HG02870 (cell line): Measurements from ENCODE around the gene PHC2.

ENCODE experiments used
- ATAC-seq: cut with Tn5 transposase; IDR thresholded peaks from one replicate; pipeline ENCODE4 v1.9.1; 2021; ENCODE audit warnings: mild to moderate bottlenecking, moderate library complexity; ENCODE audit not compliant: unreplicated experiment

The PHC2 gene

GRCh38 chr1:33430692-33431593 is at the start of gene PHC2:
PHC2 (minus strand) TSS chr1:33431095; CDS start chr1:33375539, 55,556 bp downstream.
- ATAC-seq: peak; percentile 86

- no peak for ATAC-seq
Observed at GRCh38 chr1:33477451-33477850, 46.6 kb upstream of the PHC2 start.

- no peak for ATAC-seq
Observed at GRCh38 chr1:33473900-33474299, 43.0 kb upstream of the PHC2 start.

- peak; percentile 84 for ATAC-seq
Observed at GRCh38 chr1:33472269-33472980, 41.5 kb upstream of the PHC2 start, which contains the start of gene ZSCAN20. ZSCAN20 (plus strand) TSS chr1:33472645; CDS start chr1:33479289, 6,644 bp downstream.

GRCh38 chr1:33471416-33471815 is 40.5 kb upstream of the PHC2 start:
- no peak for ATAC-seq

GRCh38 chr1:33470495-33471012 is 39.7 kb upstream of the PHC2 start:
- ATAC-seq: no peak

GRCh38 chr1:33469691-33470090 is 38.8 kb upstream of the PHC2 start:
- no peak for ATAC-seq

- ATAC-seq: no peak
Observed at GRCh38 chr1:33468967-33469366, 38.1 kb upstream of the PHC2 start.

GRCh38 chr1:33468531-33468930 is 37.6 kb upstream of the PHC2 start:
- ATAC-seq: no peak

- no peak for ATAC-seq
Observed at GRCh38 chr1:33468011-33468410, 37.1 kb upstream of the PHC2 start.

- no peak for ATAC-seq
Observed at GRCh38 chr1:33466159-33466558, 35.3 kb upstream of the PHC2 start.

GRCh38 chr1:33465316-33465715 is 34.4 kb upstream of the PHC2 start:
- no peak for ATAC-seq

GRCh38 chr1:33464552-33464951 is 33.7 kb upstream of the PHC2 start:
- no peak for ATAC-seq

- no peak for ATAC-seq
Observed at GRCh38 chr1:33462405-33463164, 31.7 kb upstream of the PHC2 start.

GRCh38 chr1:33460947-33461629 is 30.2 kb upstream of the PHC2 start:
- ATAC-seq: peak; percentile 56

GRCh38 chr1:33460144-33460543 is 29.2 kb upstream of the PHC2 start:
- ATAC-seq: no peak

- ATAC-seq: no peak
Observed at GRCh38 chr1:33459691-33460090, 28.8 kb upstream of the PHC2 start.

- no peak for ATAC-seq
Observed at GRCh38 chr1:33456502-33456886, 25.6 kb upstream of the PHC2 start.

GRCh38 chr1:33455539-33456501 is 24.9 kb upstream of the PHC2 start:
- ATAC-seq: peak; percentile 51
